Umbilical cord (tissue), 2 donors: ENCODE results near the gene NFIA. TPM values are rescaled to one million over a fixed set of nuclear protein-coding genes. Genes with fewer than 3 reads are reported as not detected.

Source experiments
- DNase-seq: peaks from one replicate; pipeline ENCODE4 v3.0.0-alpha.2; 2015; ENCODE audit warnings: low spot score
- total RNA-seq: library from RNA; depleted of rRNA; stranded (reverse); fragments of >200 nt; gene quantifications from one replicate; pipeline ENCODE4 v1.2.3, GENCODE V29; 2014; ENCODE audit warnings: low replicate concordance; ENCODE audit not compliant: insufficient read depth

The NFIA gene
- total RNA-seq, 1 donor from 2014 or later, result 23.6 TPM

- no peak for DNase-seq
Measured at GRCh38 chr1:61215119-61215518, 132.8 kb downstream of the NFIA start.

DNA sequence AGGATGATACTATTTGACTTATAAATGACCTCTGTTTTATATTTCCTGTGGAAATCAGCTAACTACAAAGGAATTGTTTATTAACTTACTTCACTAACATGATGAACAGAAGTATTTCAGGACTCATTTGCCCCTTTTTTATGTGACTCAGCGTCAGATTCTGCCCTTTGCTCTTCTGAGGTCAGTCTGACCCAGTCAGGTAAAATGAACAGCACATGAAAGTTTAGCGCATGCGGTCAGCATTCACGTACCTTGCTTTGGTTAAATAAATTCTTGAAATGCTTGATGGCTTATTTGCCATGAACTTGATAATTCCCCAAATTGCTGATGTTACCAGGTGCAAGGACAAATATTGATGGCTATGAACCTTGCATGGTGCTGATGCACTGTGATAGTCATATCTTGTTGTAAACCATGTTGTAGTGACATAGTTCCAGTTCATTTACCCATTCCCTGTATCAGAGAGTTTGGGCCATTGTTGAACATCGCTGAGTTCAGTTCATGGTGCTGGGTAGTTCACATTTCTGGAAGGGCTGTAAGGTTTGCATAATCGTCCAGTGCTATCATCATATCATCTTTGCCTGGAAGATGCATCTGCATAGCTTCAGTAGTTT, 133.4 kb downstream of the NFIA start:
- no peak for DNase-seq

DNA sequence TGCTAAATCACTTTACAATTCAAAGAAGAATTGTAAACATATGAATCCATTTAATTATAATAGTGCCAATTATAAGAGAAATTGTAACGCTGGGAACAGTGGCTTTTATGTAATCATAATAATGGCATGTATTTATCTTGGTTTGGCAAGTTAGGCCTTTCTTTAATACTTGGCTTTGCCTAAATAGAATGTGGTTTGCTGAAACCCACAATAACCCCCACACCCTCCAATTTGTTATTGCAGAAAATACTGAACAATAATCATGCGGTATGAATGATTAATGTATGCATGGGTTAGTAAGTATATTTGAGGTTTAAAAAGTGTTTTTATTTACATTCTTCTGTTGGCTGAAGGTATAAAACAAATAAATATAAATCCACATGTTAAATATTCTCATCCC, 138.2 kb downstream of the NFIA start:
- no peak for DNase-seq

DNA sequence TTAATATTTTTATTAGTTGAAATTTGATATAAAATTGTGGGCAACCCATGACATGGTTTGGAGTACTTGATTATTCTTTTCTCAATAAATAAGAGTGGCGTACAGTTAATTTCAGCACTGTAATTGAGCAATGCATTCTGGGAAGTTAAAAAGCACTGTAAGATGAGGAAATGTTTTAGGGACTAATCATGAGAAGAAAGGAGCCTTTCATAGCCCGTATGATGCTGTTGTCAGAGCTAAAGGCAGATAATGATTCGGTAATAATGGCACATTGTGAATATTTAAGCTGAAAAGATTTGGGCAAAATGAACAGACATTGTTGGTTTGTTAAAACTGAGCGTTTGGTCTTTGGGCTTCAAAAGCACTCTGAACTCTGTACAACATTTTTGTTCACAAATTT, 139.3 kb downstream of the NFIA start:
- DNase-seq, result no peak

GRCh38 chr1:61222240-61222639, 139.9 kb downstream of the NFIA start:
- DNase-seq, result no peak

DNA sequence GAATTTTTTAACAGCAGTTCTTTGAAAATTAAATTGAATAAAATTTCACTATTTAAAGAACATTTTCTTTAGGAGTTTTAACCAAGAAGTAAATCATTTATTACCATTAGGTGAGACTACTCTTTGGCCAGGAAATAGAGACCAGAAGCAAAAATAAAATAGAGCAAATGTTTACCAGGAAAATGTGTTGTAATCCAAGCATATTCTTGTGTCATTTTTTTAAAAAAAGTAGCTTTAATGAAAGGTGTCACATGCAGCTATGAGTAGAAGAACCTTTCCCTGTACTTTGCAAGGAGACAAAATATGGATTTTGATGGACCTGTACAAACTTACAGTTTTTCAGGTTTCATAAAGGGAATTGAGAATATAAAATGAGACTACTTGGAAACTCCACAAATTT, 140.8 kb downstream of the NFIA start:
- DNase-seq, result no peak

DNA sequence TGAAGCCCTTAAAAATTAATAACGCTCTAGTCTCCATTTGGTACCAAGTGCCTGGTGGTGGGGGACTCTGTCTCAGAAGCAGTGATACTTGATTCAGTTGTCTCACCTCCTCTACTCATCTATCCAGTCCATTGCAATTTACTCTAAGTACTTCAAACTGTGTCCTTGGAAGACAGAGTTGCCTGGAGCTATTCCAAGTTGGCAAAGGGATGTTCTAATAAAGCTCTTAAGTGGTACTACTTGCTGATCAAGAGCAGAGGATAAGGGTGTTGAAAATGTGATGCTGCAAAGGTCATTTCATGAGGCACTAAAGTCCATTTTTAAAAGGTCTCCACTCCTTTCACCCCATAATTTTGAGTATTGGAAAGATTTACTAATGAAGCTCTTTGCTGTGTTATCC, 142.2 kb downstream of the NFIA start:
- DNase-seq, result peak; percentile 71

- no peak for DNase-seq
Measured at GRCh38 chr1:61225478-61225877, 143.1 kb downstream of the NFIA start.

- no peak for DNase-seq
Measured at GRCh38 chr1:61226791-61227567, 144.6 kb downstream of the NFIA start.

DNA sequence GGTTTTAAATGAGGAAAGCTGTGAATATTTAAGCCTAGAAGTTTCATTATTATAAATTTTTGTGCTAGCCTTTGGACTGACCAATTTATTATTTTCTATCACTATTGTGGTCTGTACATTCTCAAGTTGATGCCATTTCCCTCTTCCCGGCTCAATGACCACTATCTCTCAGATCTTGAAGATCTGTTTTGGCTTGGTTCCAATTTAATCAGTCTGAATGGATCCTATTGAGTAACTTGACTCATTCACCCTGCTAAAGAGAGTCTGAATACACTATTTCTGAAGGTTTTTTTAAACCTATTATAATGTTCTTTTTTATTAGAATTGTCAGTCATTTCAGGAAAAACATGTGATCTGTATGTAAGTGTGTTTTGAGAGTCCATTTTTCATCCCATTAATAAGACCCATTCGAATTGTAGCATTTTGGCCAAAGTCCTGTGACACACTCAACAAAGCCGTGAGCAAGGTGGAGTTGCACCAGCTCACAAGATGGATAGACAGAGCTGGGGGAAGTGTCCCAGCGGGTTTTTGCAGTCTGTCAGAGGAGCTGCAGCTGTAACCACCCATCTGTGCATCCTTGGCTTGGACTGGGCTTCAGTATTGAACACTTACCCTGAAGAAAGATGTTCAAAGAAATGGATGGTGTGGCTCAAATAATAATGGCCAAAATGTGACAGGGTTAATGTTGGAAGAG, 145.6 kb downstream of the NFIA start:
- DNase-seq, result no peak

DNA sequence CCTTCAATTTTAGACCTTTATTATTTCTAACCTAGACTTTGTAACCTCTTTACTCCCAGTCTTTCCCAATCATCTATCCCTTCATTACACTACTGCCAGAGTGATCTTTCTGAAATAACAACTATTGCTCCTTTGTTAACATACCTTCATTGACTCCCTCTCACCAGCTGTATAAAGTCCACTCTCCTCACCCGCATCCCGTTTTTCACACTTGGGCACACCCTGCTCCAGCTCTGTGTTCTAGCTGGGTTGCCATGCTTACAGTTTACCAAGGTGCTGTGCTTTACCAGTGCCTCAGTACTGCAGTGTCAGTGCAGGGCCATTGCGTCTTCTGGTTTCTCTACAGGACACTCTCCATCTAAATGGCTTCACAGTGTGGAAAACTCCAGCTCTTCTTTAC, 148.2 kb downstream of the NFIA start:
- DNase-seq, result no peak

DNA sequence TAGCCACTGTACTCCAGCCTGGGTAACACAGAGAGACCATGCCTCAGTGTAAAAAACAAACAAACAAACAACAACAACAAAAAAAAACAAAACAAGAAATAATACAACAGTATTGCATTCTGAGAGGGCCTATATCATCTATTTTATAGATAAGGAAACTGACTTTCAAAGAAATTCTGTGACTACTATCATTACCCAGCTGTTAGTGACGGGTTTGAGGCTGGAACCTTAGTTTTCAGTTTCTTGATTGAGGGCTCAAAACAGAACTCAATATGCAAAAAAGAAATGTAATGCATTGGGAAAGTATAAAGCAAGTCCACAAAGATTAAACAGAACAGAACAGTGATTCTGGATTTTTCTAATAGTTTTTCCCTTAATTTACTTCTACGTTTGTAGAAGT, 149.4 kb downstream of the NFIA start:
- no peak for DNase-seq

- no peak for DNase-seq
Measured at GRCh38 chr1:61233121-61233660, 150.8 kb downstream of the NFIA start.

DNA sequence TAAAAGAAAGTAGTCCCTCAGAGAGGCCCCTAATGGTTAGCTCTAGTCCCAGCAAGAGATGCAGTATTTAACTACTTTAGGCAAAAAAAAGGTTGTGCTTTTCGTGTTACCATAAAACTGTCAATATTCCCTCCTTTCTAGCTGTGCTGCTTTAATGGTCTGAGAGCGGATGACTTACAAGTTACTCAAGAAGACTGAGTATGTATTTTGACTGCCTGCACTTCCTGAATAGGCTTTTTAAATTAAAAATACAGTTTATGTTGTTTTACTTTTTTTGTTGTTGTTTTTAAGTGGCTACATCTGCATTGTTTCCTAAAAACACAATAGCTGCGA, 152.2 kb downstream of the NFIA start:
- DNase-seq, result no peak

GRCh38 chr1:61237147-61237546, 154.8 kb downstream of the NFIA start:
- no peak for DNase-seq

DNA sequence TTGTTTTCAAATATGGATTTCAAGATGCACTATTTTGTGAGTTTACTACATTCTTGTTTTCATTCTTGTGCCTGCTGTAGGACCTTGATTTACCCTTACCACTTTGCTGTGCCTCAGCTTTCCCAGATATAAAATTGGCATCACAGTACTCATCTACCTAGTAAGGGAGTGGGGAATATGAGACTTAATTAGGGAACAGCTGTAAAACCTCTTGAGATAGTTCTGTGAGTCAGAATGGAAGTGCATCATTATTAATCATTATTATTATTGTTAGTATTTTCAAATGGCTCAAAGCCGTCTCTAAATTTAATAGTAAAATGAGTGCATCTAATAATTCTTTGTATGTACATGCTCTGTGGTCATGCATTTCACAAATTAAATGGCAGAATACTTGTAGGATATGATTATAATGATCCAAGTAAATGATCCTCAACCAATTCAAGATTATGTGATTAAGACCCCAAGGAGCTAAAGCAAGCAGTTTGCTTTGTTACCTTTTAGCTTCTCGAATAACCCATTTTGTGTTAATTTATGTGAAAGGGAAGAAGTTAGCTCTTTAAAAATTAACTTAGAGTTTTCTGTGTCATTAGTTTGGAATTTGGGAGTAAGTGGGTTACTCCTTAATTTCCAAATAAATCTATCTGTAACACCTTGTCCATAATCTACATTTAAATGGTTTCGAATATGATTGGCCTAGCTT, 155.4 kb downstream of the NFIA start:
- DNase-seq, result no peak

DNA sequence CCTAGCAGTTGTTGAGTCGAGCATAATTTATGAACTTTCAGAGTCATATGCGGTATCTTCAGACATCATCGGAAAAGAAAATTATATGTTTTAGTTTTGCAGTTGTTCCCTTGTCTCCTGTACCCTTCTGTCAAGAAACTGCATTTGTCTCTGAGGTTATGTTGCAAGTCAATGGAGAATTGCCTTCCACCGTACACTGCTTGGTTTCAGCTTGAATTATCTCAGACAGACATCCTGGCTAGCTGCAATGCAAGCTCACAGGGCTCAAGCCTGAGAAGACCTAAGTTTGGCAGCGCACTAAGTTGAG, 156.0 kb downstream of the NFIA start:
- no peak for DNase-seq

GRCh38 chr1:61240878-61241277, 158.5 kb downstream of the NFIA start:
- no peak for DNase-seq

DNA sequence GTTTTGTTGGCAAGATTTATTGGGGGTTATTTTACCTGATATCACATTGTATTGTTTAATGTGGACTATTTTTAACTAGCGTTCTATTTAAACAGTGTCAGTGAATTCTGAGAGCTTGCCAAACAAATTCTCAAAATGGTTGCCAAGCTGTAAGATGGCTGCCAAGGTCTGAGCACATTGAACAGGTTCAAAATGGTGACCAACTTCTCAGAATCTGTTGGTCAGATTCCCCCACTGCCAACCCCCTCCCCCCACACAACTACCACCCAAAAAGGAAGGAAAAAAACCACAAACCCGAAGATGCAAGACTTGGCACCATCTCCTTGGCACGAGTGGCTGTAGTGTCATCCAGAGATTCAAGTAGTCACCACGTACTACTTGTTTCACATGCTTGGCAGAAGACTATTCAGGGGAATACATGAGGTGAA, 159.1 kb downstream of the NFIA start:
- DNase-seq, result no peak

DNA sequence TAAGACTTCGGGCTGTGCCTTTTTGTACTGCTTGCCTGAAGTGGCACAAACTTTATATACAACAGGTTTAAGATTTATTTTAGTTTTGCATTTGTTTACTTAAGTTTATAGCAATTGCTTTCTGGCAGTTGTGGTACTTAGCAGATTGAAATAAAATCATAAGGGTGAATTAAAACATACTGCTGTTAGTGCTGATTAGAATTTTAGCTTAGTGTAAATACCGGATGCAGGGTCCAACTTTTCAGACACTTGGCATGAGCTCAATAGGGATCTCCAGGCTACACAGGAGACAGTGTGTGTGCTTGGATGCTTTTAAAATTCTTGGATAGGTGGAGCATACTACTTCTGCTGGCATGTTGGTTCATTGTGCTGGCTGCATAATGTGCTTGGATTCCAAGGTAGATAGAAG, 159.6 kb downstream of the NFIA start:
- DNase-seq, result no peak

- DNase-seq, result peak; percentile 69
Measured at GRCh38 chr1:61244114-61244513, 161.8 kb downstream of the NFIA start.

DNA sequence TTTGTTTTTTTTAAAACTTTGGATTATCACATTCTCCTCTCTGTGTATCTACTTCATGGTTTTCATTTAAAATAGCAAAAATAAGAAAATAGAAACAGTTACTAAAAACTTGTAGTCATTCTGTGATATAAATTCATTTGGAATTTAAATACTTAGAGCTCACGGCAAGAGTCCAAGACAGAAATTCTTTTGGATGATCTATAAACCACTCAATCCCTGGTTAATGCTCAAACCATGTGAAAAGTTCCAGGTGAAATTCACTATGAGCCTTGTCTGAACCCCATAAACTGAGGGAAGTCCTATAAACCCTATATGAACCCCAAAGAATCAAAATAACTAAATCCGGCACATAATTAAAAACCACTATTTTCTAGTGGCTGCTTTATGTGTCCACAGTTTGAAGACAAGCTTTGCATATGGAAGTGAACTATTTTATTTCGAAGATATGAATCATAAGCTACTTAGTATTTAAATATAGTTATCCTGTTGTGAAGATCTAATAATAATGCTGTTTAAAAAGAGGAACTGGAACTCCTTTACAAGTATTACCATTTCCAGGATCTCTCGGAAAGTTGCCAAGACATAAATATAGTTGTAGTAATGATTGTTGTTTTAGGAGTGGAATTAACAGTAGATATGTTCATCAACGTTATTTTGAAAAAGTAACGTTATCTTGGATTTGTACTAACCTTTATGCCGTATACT, 163.5 kb downstream of the NFIA start:
- DNase-seq, result peak; percentile 52
